ENCODE measurements around the gene SECISBP2L. TPM values are rescaled to one million over a fixed set of nuclear protein-coding genes. Genes with fewer than 3 reads are reported as not detected.

The SECISBP2L gene
- total and polyA plus RNA-seq, 2 experiments from 2014 or later, result 18.4 to 41.7 TPM

DNA sequence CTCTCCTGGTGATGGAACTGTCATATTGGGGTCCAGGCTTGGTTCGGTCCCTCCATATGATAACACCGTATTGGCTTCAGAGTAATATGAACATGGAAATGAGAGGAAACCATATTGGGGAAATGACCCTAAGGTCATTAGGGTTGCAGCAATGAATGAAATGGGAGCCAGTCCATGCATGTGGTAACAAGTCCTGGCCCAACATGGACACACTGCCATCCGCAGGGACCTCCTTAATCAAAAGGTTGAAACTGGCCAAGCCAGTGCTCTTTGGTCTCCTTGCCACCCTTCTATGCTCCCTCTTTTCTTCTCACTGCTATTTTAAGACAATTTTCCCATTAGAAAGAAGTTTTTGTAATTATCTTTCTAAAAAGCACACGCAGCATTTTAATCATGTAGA is 90.9 kb downstream of the SECISBP2L start:
- Histone ChIP-seq H4K20me1 (ENCODE audit: insufficient read depth, poor library complexity, severe bottlenecking) (no peaks in the 10 kb centered on the region), H3K27ac (no peak overlapping the region), H3K4me1 (ENCODE audit: insufficient read depth) (no peaks in the 10 kb centered on the region), H2AFZ (no peak overlapping the region), H3K79me2 (no peaks in the 10 kb centered on the region), H3K27me3 (peaks cover 6% of the 10 kb centered on the region), H3K4me3 (no peak overlapping the region), H3K9me2 (replicated peaks; ENCODE audit: insufficient read depth) (no peaks in the 10 kb centered on the region), H3K9me3 (ENCODE audit: low read depth) (no peaks in the 10 kb centered on the region), H3K4me2 (no peak overlapping the region), H3K36me3 (replicated peaks; ENCODE audit: insufficient read depth, low read depth) (no peaks in the 10 kb centered on the region)
- no peak for DNase-seq (ENCODE audit: low spot score)
- 91% methylated on average over 4 of the region's 4 CpGs for WGBS (ENCODE audit: low lambda C conversion rate, missing lambda C conversion rate)
- TF ChIP-seq, protein P1, sequence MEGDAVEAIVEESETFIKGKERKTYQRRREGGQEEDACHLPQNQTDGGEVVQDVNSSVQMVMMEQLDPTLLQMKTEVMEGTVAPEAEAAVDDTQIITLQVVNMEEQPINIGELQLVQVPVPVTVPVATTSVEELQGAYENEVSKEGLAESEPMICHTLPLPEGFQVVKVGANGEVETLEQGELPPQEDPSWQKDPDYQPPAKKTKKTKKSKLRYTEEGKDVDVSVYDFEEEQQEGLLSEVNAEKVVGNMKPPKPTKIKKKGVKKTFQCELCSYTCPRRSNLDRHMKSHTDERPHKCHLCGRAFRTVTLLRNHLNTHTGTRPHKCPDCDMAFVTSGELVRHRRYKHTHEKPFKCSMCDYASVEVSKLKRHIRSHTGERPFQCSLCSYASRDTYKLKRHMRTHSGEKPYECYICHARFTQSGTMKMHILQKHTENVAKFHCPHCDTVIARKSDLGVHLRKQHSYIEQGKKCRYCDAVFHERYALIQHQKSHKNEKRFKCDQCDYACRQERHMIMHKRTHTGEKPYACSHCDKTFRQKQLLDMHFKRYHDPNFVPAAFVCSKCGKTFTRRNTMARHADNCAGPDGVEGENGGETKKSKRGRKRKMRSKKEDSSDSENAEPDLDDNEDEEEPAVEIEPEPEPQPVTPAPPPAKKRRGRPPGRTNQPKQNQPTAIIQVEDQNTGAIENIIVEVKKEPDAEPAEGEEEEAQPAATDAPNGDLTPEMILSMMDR (IDR thresholded peaks at IDR 0.05; ENCODE audit: poor library complexity), result no peak
- TF ChIP-seq EZH2 (IDR thresholded peaks at IDR 0.05; ENCODE audit: borderline replicate concordance), result no peak
- no peak for TF ChIP-seq EZH2phosphoT487 (IDR thresholded peaks at IDR 0.05; ENCODE audit: low read depth, severe bottlenecking, unreplicated experiment)

DNA sequence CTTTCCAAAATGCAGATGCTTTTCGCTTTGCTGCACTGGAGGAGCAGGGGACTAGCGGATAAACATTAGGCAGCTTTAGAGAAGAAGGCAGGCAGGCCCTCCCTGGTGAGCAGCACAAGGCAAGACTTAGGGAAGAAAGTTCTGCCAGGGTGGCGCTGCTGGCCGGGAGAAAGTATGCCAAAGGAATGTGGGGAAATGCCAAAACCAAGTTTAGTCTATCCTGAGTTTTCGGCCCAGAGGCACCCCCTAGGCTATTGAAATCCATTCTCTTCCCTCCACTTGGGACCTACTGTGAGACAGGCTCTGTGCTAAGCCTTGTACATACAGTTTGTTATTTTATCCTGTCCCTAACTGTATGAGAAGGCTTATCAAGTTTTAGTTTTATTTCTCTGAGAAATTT is 91.7 kb downstream of the SECISBP2L start:
- TF ChIP-seq, protein P1 (IDR thresholded peaks at IDR 0.05; ENCODE audit: poor library complexity), result no peak
- TF ChIP-seq EZH2phosphoT487 (IDR thresholded peaks at IDR 0.05; ENCODE audit: low read depth, severe bottlenecking, unreplicated experiment), result no peak
- TF ChIP-seq EZH2 (IDR thresholded peaks at IDR 0.05; ENCODE audit: borderline replicate concordance), result no peak
- H2AFZ ChIP-seq, result no peak overlapping the region
- H3K27ac ChIP-seq, result no peak overlapping the region
- no peaks in the 10 kb centered on the region for H3K9me3 ChIP-seq (ENCODE audit: low read depth)
- H3K79me2 ChIP-seq, result no peaks in the 10 kb centered on the region
- WGBS (ENCODE audit: low lambda C conversion rate, missing lambda C conversion rate), result 74% methylated on average over 5 of the region's 5 CpGs
- H3K27me3 ChIP-seq, result peaks cover 6% of the 10 kb centered on the region
- no peaks in the 10 kb centered on the region for H3K36me3 ChIP-seq (replicated peaks; ENCODE audit: insufficient read depth, low read depth)
- H3K4me2 ChIP-seq, result no peak overlapping the region
- H3K4me1 ChIP-seq (ENCODE audit: insufficient read depth), result no peaks in the 10 kb centered on the region
- no peaks in the 10 kb centered on the region for H4K20me1 ChIP-seq (ENCODE audit: insufficient read depth, poor library complexity, severe bottlenecking)
- DNase-seq (ENCODE audit: low spot score), result no peak
- H3K9me2 ChIP-seq (replicated peaks; ENCODE audit: insufficient read depth), result no peaks in the 10 kb centered on the region
- no peak overlapping the region for H3K4me3 ChIP-seq

DNA sequence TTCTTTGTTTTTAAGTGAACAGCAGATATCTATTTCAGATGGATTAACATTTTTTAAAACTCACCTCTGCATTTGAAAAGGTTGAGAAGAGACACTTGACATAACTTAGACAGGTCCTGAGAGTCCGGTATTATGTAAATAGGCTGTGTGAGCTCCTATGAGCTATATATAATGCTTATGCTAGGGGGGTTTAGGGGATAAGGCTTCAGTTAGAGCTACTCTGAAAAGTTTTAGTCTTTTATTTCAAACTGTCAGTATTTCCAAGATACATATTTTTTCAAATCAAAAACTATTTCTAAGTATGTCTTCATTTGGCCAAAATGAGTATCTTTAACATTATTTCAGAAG is 99.4 kb downstream of the SECISBP2L start:
- 66% methylated on average over 1 of the region's 1 CpG for WGBS (ENCODE audit: low lambda C conversion rate, missing lambda C conversion rate)
- Histone ChIP-seq H3K79me2 (no peaks in the 10 kb centered on the region), H3K4me2 (peak overlapping the region; percentile 39), H3K9me2 (replicated peaks; ENCODE audit: insufficient read depth) (no peaks in the 10 kb centered on the region), H3K4me1 (ENCODE audit: insufficient read depth) (peaks cover 4% of the 10 kb centered on the region), H2AFZ (no peak overlapping the region), H3K9me3 (ENCODE audit: low read depth) (no peaks in the 10 kb centered on the region), H3K27ac (peak overlapping the region; percentile 77), H3K4me3 (no peak overlapping the region), H4K20me1 (ENCODE audit: insufficient read depth, poor library complexity, severe bottlenecking) (no peaks in the 10 kb centered on the region), H3K27me3 (no peaks in the 10 kb centered on the region), H3K36me3 (replicated peaks; ENCODE audit: insufficient read depth, low read depth) (no peaks in the 10 kb centered on the region)
- TF ChIP-seq, protein P1 (IDR thresholded peaks at IDR 0.05; ENCODE audit: poor library complexity), result no peak
- TF ChIP-seq EZH2phosphoT487 (IDR thresholded peaks at IDR 0.05; ENCODE audit: low read depth, severe bottlenecking, unreplicated experiment), result no peak
- no peak for TF ChIP-seq EZH2 (IDR thresholded peaks at IDR 0.05; ENCODE audit: borderline replicate concordance)
- DNase-seq (ENCODE audit: low spot score), result no peak

Measured in hepatocyte (in vitro differentiated cells).